HG03565 (cell line): ENCODE data around the gene JMJD7.

ENCODE experiments used
- ATAC-seq: cut with Tn5 transposase; IDR thresholded peaks from one replicate; pipeline ENCODE4 v1.9.1; 2021; ENCODE audit warnings: mild to moderate bottlenecking, moderate library complexity; ENCODE audit not compliant: unreplicated experiment

JMJD7 gene

GRCh38 chr15:41858756-41859155 lies 30.9 kb downstream of the JMJD7 start:
- ATAC-seq, result no peak

GRCh38 chr15:41860049-41860828 lies 32.3 kb downstream of the JMJD7 start:
- no peak for ATAC-seq

- no peak for ATAC-seq
Observed at GRCh38 chr15:41861736-41862356, 34.0 kb downstream of the JMJD7 start.

GRCh38 chr15:41862515-41863116 lies 34.7 kb downstream of the JMJD7 start:
- ATAC-seq, result no peak

GRCh38 chr15:41865490-41866055 lies 37.7 kb downstream of the JMJD7 start:
- no peak for ATAC-seq

- no peak for ATAC-seq
Observed at GRCh38 chr15:41866263-41866703, 38.4 kb downstream of the JMJD7 start.

GRCh38 chr15:41866872-41867579 lies 39.1 kb downstream of the JMJD7 start:
- ATAC-seq, result no peak

GRCh38 chr15:41868321-41868720 lies 40.4 kb downstream of the JMJD7 start:
- ATAC-seq, result no peak

- no peak for ATAC-seq
Observed at GRCh38 chr15:41869770-41870688, 42.1 kb downstream of the JMJD7 start.

- ATAC-seq, result no peak
Observed at GRCh38 chr15:41870689-41871081, 42.8 kb downstream of the JMJD7 start.

- no peak for ATAC-seq
Observed at GRCh38 chr15:41871175-41871905, 43.4 kb downstream of the JMJD7 start.

GRCh38 chr15:41872166-41872747 lies 44.4 kb downstream of the JMJD7 start:
- no peak for ATAC-seq

- ATAC-seq, result no peak
Observed at GRCh38 chr15:41873711-41874110, 45.8 kb downstream of the JMJD7 start.

GRCh38 chr15:41874736-41875135 lies 46.8 kb downstream of the JMJD7 start:
- no peak for ATAC-seq

GRCh38 chr15:41876007-41876406 lies 48.1 kb downstream of the JMJD7 start:
- ATAC-seq, result no peak

GRCh38 chr15:41876689-41877088 lies 48.8 kb downstream of the JMJD7 start:
- no peak for ATAC-seq

- no peak for ATAC-seq
Observed at GRCh38 chr15:41877631-41878354, 49.9 kb downstream of the JMJD7 start.

GRCh38 chr15:41878355-41878699 lies 50.4 kb downstream of the JMJD7 start:
- ATAC-seq, result no peak
